Stimulated activated CD8-positive, alpha-beta memory T cell treated with anti-CD3 and anti-CD28 coated beads, Interleukin-15, amount 100 ng/mL, for 1 hour (primary cell): ENCODE results near the gene UBR2.
A peak's percentile ranks its signal among the peaks of the same experiment; 100 is the strongest.

ENCODE experiments used
- DNase-seq: peaks from one replicate; pipeline ENCODE4 v3.0.0-alpha.2; 2020; ENCODE audit warnings: low read depth

Gene UBR2

GRCh38 chr6:42563697-42564505, at the start of gene UBR2:
Gene UBR2, plus strand, starts transcription at chr6:42564029. Its CDS starts 291 bp downstream, at chr6:42564320.
- peak; percentile 85 for DNase-seq

- DNase-seq: no peak
Observed at GRCh38 chr6:42514745-42515144, 49.1 kb upstream of the UBR2 start.

GRCh38 chr6:42519779-42520178, 44.0 kb upstream of the UBR2 start:
- DNase-seq: no peak

GRCh38 chr6:42520786-42521607, 42.8 kb upstream of the UBR2 start:
- no peak for DNase-seq

DNA sequence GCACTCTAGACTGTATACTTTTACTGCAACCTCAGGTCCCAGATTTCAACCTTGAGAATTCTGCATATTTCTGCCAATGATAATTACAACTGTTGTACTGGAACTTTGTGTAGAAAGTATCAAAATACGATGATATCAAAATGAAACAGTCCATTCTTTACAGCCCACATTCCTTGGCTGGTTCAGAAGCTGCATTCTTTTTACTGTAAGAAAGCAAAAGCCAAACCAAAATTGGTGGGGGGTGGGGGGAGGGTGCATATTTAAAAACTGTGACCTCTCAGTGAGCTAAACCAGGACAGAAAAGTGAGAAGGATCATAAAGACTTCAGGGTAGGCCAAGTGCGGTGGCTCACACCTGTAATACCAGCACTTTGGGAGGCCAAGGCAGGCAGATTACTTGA, 41.8 kb upstream of the UBR2 start:
- DNase-seq: no peak

- no peak for DNase-seq
Observed at GRCh38 chr6:42522942-42523814, 40.7 kb upstream of the UBR2 start.

GRCh38 chr6:42525206-42525605, 38.6 kb upstream of the UBR2 start:
- DNase-seq: no peak

DNA sequence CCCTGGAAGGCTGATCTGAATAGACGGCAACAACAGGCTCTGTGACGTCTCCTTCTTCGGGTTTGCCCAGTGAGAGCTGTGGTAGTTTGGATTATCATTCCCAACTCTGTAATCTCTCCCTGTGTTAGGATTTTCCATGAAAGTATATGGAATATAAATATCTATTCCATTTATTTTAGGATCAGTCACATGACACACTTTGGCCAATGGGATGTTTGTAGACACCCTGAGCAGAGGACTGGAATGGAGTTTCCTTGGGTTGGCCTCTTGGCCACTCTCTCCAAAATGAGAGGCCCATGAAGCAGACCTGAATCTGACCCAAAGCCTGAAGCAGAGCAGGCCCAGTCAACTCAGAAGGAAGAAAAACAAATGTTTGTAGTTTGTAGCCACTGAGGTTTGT, 37.2 kb upstream of the UBR2 start:
- DNase-seq: no peak

- no peak for DNase-seq
Observed at GRCh38 chr6:42527204-42527603, 36.6 kb upstream of the UBR2 start.

DNA sequence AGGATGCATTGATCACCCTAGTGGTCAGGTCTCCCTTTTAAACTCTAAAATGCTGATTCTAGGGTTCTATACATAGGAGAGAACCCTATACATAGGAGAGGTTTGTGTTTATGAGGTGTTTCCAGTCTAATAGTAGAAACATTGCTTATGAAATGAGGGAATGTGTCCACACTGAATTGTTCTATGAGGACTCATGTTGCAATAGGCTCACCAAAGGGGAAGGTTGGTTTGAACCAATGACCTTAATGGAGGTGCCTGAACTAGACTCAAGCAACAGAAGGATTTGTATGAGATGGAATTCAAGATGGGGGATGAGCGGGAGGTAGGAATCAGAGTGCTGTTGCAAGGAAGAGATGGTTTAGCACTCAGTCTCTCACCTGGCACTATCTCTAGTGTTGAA, 33.5 kb upstream of the UBR2 start:
- no peak for DNase-seq

DNA sequence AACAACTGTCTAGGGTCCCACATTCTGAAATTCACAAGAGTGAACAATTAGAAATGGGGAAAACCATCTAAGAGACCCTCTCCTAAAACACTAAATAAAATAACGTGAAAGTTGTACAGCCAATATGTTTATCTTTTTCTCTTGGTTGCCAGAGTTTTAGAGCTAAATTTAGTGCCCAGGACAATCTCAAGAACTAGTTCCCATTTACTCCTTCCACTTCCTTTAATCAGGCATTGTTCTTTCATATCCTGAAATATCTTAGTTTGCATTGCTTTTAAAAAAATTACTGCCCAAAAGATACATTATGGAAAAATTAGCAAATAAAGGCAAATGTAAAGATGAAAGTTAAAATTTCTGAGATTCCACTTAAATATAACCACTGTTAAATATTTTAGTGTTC, 33.1 kb upstream of the UBR2 start:
- DNase-seq: no peak

GRCh38 chr6:42532038-42532669, 31.7 kb upstream of the UBR2 start:
- no peak for DNase-seq

GRCh38 chr6:42533794-42534193, 30.0 kb upstream of the UBR2 start:
- no peak for DNase-seq

DNA sequence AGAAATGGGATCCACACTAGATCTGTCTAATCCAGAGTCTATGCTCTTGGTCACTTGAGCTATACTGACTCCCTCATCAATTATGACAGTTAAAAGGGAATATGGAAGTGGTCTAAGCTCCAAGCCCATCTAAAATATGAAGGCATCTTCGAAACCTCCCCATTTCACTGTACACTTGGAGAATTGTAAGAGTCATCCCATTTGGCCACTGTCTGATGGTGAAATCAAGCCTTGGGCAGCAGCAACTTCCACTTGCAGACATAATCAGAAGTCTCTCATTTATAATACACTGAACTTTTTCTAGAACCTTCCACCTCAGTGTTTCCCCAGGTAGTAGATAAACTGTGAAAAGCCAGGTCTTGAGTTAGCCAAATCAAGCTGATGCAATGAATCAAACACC, 26.3 kb upstream of the UBR2 start:
- no peak for DNase-seq

- DNase-seq: no peak
Observed at GRCh38 chr6:42539135-42539534, 24.7 kb upstream of the UBR2 start.

DNA sequence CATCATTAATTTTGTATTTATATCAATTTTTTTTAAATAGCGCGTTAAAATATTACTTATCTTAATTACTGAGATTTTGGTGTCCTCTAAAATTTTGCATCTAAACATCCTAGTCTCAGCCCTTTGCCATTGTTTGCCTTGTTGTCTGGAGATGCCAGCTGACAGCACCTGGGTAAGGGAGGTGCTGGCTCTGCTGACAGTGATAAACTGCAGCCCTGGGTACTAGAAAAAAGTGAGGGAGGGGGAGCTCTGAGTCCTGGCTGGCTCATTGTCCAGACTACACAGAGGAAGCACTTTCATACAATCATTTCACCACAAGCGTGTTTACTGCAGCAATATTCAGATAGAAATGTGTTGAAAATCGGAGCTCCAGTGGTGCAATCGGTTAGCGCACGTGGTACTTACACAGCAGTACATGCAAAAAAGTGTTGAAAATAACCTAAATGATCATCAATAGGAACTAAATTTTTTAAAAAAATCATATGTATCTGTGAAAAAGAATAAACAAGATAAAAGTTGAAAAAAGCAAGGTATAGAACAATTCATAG, 18.5 kb upstream of the UBR2 start:
- no peak for DNase-seq

GRCh38 chr6:42547407-42548329, 16.2 kb upstream of the UBR2 start:
- peak; percentile 78 for DNase-seq

DNA sequence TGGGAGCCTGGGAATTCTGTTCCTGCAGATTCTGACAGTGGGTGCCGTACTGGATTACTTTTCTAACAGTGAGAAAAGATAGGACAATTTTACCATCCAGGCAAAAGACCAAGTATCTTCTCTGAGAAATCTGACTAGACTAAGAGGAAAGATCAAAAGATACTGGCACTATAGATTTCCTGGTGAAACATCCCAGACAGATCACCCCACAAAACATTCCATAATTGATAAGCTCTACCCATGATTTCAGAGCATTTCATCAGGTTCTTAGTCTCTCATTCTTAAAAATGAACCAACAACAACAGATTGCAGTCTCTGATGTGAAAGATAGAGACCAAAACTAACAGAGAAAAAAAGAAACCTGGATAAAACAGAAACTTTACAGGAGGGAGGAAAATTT, 13.6 kb upstream of the UBR2 start:
- DNase-seq: no peak

DNA sequence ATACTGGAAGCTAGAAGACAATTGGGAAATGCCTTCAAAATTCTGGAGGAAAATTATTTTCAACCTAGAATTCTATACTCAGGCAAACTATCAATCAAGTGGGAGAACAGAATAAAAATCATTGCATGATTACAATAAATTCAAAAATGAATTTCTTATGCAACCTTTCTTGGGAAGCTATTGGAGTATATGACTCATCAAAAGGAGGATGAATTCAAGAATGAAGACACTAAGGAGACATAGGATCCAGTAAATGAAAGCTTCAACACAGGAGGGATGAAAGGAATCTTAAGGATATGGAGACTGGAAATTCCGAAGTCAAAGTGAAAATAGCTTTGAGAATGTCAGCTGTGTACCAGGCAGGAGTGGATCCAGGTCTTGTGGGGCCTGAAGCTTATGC, 12.6 kb upstream of the UBR2 start:
- no peak for DNase-seq

- no peak for DNase-seq
Observed at GRCh38 chr6:42552380-42552779, 11.4 kb upstream of the UBR2 start.
